ENCODE measurements around the gene TMEM242. TPM values are rescaled to one million over a fixed set of nuclear protein-coding genes. Genes with fewer than 3 reads are reported as not detected.

Gene TMEM242
- total and polyA plus RNA-seq, 10 of the 15 experiments (the other 5 are each of a cell fraction or from before 2014, with no cell fraction given) = 2.8 to 9.8 (median 5.5) TPM

DNA sequence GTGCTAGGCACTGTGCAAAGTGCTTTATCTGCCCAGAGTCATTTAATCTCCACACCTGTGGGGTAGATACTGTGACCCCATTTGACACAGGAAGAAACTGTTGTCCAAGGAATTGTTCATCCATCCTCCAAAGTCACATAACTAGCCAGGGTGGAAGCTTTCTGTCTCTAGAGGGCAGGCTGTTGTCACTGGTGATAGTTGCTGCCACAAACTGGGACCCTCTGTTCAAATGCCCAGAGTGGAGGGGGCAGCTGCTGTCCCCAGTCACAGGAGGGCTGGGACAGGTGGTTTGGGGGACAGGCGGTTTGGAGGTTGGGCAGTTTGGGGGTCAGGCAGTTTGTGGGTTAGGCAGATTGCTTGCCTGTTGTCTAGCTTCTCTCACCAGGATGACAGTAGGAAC lies 16.1 kb upstream of the TMEM242 start (continued):
- TF ChIP-seq, protein P1, sequence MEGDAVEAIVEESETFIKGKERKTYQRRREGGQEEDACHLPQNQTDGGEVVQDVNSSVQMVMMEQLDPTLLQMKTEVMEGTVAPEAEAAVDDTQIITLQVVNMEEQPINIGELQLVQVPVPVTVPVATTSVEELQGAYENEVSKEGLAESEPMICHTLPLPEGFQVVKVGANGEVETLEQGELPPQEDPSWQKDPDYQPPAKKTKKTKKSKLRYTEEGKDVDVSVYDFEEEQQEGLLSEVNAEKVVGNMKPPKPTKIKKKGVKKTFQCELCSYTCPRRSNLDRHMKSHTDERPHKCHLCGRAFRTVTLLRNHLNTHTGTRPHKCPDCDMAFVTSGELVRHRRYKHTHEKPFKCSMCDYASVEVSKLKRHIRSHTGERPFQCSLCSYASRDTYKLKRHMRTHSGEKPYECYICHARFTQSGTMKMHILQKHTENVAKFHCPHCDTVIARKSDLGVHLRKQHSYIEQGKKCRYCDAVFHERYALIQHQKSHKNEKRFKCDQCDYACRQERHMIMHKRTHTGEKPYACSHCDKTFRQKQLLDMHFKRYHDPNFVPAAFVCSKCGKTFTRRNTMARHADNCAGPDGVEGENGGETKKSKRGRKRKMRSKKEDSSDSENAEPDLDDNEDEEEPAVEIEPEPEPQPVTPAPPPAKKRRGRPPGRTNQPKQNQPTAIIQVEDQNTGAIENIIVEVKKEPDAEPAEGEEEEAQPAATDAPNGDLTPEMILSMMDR (IDR thresholded peaks at IDR 0.05 in 2 of 3, conservative IDR thresholded peaks at IDR 0.05 in 1 of 3; ENCODE audit: control insufficient read depth in 2 of 3, extremely low read depth in 1 of 3, insufficient read depth in 1 of 3, low read depth in 3 of 3, low read length in 3 of 3) = peak; percentile 14 to 48 (median 20); a peak in 3 of 6 replicates
- peak; percentile 20; the same call in 1 of the 2 replicates for TF ChIP-seq RAD21 (IDR thresholded peaks at IDR 0.05; ENCODE audit: insufficient read depth, low read depth, low read length)
- TF ChIP-seq SMC3 (IDR thresholded peaks at IDR 0.05; ENCODE audit: borderline replicate concordance, low read length) = peak; percentile 16; the same call in 1 of the 2 replicates
- TF ChIP-seq ASH2L (IDR thresholded peaks at IDR 0.05; ENCODE audit: borderline replicate concordance, low read depth) = no peak
- no peak for TF ChIP-seq PML (IDR thresholded peaks at IDR 0.05; ENCODE audit: low read length)
- no peak for TF ChIP-seq ZNF384 (IDR thresholded peaks at IDR 0.05; ENCODE audit: borderline replicate concordance, low read depth, low read length)
- TF ChIP-seq KDM1A (IDR thresholded peaks at IDR 0.05; ENCODE audit: borderline replicate concordance) = no peak
- TF ChIP-seq ZNF274 (IDR thresholded peaks at IDR 0.05; ENCODE audit: insufficient read depth, insufficient read length) = no peak
- no peak for TF ChIP-seq SIX5 (IDR thresholded peaks at IDR 0.05; ENCODE audit: low read depth, low read length, severe bottlenecking)

DNA sequence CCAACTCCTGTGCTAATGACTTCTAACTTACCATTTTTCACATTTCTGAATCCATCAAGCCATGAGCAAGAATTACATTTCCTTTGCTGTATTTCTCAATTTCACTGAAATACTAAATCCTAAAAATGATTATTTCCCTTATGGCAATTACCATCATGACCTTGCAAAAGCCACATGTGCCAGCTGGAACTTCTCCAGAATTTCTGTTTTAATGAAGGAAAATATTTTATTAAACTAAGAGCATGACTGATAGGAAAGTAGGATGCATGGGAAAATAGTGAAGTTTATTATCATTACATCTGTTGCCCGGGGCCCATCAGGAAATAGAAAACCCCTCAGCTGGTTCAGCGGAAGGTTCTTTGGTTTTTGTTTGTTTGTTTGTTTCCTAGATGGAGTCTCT lies 14.4 kb upstream of the TMEM242 start:
- Histone ChIP-seq H3K27me3 (replicated peaks in 1 of 2; ENCODE audit: control insufficient read depth in 2 of 2, insufficient read depth in 2 of 2, low read length in 1 of 2) (peaks cover 2% of the 10 kb centered on the region in 2 experiments; a peak in 1 of 4 replicates), H3K36me3 (ENCODE audit: control insufficient read depth in 2 of 2, insufficient read depth in 2 of 2, low read length in 1 of 2) (no peaks in the 10 kb centered on the region), H3K4me3 (no peak overlapping the region), H3K9ac (ENCODE audit: control insufficient read depth, insufficient read depth, low read length) (no peak overlapping the region), H3K79me2 (ENCODE audit: control insufficient read depth, insufficient read depth, low read length) (no peaks in the 10 kb centered on the region), H3K4me2 (ENCODE audit: control insufficient read depth, insufficient read depth) (no peak overlapping the region), H4K20me1 (ENCODE audit: control insufficient read depth, insufficient read depth) (no peaks in the 10 kb centered on the region), H3K4me1 (ENCODE audit: control insufficient read depth, insufficient read depth, low read length) (no peaks in the 10 kb centered on the region), H3K9me3 (replicated peaks; ENCODE audit: control insufficient read depth, insufficient read depth, low read length) (no peaks in the 10 kb centered on the region; the same call in 2 of the 3 replicates), H2AFZ (ENCODE audit: control insufficient read depth, low read depth, low read length) (no peak overlapping the region), H3K27ac (ENCODE audit: control insufficient read depth, insufficient read depth) (no peak overlapping the region)
- ChIA-PET SMC1A (ENCODE audit: uncharacterized antibody, unreplicated experiment) (interaction anchor here (1.3 to 9.3 kb wide), 3 partner anchors 13 to 46 kb away, joined by 3 to 60 read pairs (median 3); partner anchors contain the start of gene TMEM242), RAD21 (ENCODE audit: unreplicated experiment) (interaction anchor here (1.1 to 2.8 kb wide), 6 partner anchors 13 to 535 kb away, joined by 4 to 9 read pairs (median 4); partner anchors contain the start of gene TMEM242), POLR2A (no interaction called here), CTCF (interaction anchor here (1.1 to 11.2 kb wide), 7 partner anchors 12 to 329 kb away, joined by 3 to 104 read pairs (median 11); partner anchors contain the start of gene TMEM242)
- in situ Hi-C loops (cut with MboI) = no loop called here
- intact Hi-C loops (cut with micrococcal nuclease; ENCODE audit: unreplicated experiment) = no loop called here
- DNase-seq (ENCODE audit: low read depth, low spot score) = no peak
- FAIRE-seq = no peak
- no TSS peak for BruUV-seq (replicated peaks)
- ATAC-seq = no peak
- WGBS (ENCODE audit: insufficient coverage, insufficient replicate concordance, low lambda C conversion rate, missing lambda C conversion rate) = 61% methylated on average over 2 of the region's 2 CpGs
- TF ChIP-seq CHD4 (IDR thresholded peaks at IDR 0.05) (no peak), HDAC2 (IDR thresholded peaks at IDR 0.05) (no peak), TBL1XR1 (IDR thresholded peaks at IDR 0.05; ENCODE audit: low read depth, low read length) (no peak), TARDBP (IDR thresholded peaks at IDR 0.05; ENCODE audit: borderline replicate concordance) (no peak), STAT1 (conservative IDR thresholded peaks at IDR 0.05) (no peak), ASH2L (IDR thresholded peaks at IDR 0.05; ENCODE audit: borderline replicate concordance, low read depth) (no peak)
- TF ChIP-seq, protein P2, sequence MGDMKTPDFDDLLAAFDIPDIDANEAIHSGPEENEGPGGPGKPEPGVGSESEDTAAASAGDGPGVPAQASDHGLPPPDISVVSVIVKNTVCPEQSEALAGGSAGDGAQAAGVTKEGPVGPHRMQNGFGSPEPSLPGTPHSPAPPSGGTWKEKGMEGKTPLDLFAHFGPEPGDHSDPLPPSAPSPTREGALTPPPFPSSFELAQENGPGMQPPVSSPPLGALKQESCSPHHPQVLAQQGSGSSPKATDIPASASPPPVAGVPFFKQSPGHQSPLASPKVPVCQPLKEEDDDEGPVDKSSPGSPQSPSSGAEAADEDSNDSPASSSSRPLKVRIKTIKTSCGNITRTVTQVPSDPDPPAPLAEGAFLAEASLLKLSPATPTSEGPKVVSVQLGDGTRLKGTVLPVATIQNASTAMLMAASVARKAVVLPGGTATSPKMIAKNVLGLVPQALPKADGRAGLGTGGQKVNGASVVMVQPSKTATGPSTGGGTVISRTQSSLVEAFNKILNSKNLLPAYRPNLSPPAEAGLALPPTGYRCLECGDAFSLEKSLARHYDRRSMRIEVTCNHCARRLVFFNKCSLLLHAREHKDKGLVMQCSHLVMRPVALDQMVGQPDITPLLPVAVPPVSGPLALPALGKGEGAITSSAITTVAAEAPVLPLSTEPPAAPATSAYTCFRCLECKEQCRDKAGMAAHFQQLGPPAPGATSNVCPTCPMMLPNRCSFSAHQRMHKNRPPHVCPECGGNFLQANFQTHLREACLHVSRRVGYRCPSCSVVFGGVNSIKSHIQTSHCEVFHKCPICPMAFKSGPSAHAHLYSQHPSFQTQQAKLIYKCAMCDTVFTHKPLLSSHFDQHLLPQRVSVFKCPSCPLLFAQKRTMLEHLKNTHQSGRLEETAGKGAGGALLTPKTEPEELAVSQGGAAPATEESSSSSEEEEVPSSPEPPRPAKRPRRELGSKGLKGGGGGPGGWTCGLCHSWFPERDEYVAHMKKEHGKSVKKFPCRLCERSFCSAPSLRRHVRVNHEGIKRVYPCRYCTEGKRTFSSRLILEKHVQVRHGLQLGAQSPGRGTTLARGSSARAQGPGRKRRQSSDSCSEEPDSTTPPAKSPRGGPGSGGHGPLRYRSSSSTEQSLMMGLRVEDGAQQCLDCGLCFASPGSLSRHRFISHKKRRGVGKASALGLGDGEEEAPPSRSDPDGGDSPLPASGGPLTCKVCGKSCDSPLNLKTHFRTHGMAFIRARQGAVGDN (IDR thresholded peaks at IDR 0.05) = no peak
- TF ChIP-seq, protein P3, sequence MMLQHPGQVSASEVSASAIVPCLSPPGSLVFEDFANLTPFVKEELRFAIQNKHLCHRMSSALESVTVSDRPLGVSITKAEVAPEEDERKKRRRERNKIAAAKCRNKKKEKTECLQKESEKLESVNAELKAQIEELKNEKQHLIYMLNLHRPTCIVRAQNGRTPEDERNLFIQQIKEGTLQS (IDR thresholded peaks at IDR 0.05; ENCODE audit: borderline replicate concordance, extremely low read depth, low read depth, low read length) = no peak
